B cell (primary cell): Measurements from ENCODE around the gene TBPL2. TPM values are rescaled to one million over a fixed set of nuclear protein-coding genes. Genes with fewer than 3 reads are reported as not detected.

ENCODE experiments used
- ATAC-seq: fragments of 200-7000 bp; cut with Tn5 transposase; one replicate; pipeline ENCODE4 v1.10.0; 2021; ENCODE audit warnings: low read depth, mild to moderate bottlenecking, moderate number of reproducible peaks, moderate library complexity
- CTCF ChIA-PET: fragments of 350-600 bp; sonication (Branson Sonifier 250); formaldehyde crosslinking; loops from one replicate; lab custom pipeline; 2021; ENCODE audit warnings: antibody characterized with exemption, inconsistent platforms; lab: Charles Lee
- POLR2A ChIA-PET: fragments of 350-600 bp; sonication (Branson Sonifier 250); formaldehyde crosslinking; loops from one replicate; lab custom pipeline; 2021; ENCODE audit warnings: antibody characterized with exemption; lab: Charles Lee
- DNase-seq: peaks from one replicate; pipeline ENCODE4 v3.0.0; 2013
- H2AFZ ChIP-seq: 2 replicates; pipeline ENCODE4 v1.6.1; 2012; ENCODE audit warnings: mild to moderate bottlenecking, low read depth, low read length; ENCODE audit not compliant: insufficient read depth, poor library complexity, severe bottlenecking
- H3K27ac ChIP-seq, 2 donors: 1 replicate in 1 of 2; 2 replicates in 1 of 2; pipeline ENCODE4 v1.5.1; 2012 to 2013; ENCODE audit warnings: low read length in 2 of 2, mild to moderate bottlenecking in 2 of 2, moderate library complexity in 1 of 2
- H3K27me3 ChIP-seq, 4 experiments: fragments of 200-600 bp in 1 of 4; sonication (generic) in 1 of 4; replicated peaks in 1 of 4; 1 replicate in 2 of 4; 2 replicates in 2 of 4; pipeline versions ENCODE4 v1.6.1 to v1.7.0; 2013 to 2016; ENCODE audit warnings: low read length in 3 of 4, mild to moderate bottlenecking in 2 of 4, mixed read lengths in 1 of 4, moderate library complexity in 1 of 4; ENCODE audit not compliant: insufficient read depth in 4 of 4, control insufficient read depth in 3 of 4; ENCODE audit errors: control extremely low read depth in 1 of 4
- H3K36me3 ChIP-seq, 2 experiments: replicated peaks in 1 of 2; 1 replicate in 1 of 2; 2 replicates in 1 of 2; pipeline versions ENCODE4 v1.6.1 to v1.7.1; 2013; ENCODE audit warnings: low read length in 1 of 2; ENCODE audit not compliant: insufficient read depth in 2 of 2, control insufficient read depth in 1 of 2; ENCODE audit errors: control extremely low read depth in 1 of 2, extremely low read depth in 1 of 2
- H3K4me1 ChIP-seq, 2 donors: fragments of 200-600 bp in 1 of 2; sonication (generic) in 1 of 2; 1 replicate in 1 of 2; 2 replicates in 1 of 2; pipeline versions ENCODE4 v1.5.1 to v1.6.1; 2013 to 2017; ENCODE audit warnings: low read length in 2 of 2; ENCODE audit not compliant: control insufficient read depth in 2 of 2, insufficient read depth in 2 of 2
- H3K4me2 ChIP-seq: replicated peaks from 2 replicates; pipeline ENCODE3; 2012; ENCODE audit warnings: mild to moderate bottlenecking, low read depth, low read length; ENCODE audit not compliant: poor library complexity, severe bottlenecking
- H3K4me3 ChIP-seq, 5 experiments: fragments of 200-600 bp in 1 of 5; sonication (generic) in 1 of 5; 1 replicate in 3 of 5; 2 replicates in 2 of 5; pipeline versions ENCODE4 v1.5.1 to v1.7.0; 2011 to 2016; ENCODE audit warnings: low read length in 4 of 5, mild to moderate bottlenecking in 4 of 5, low read depth in 2 of 5, control low read depth in 1 of 5, moderate library complexity in 1 of 5; ENCODE audit not compliant: insufficient read depth in 1 of 5; ENCODE audit errors: control extremely low read depth in 1 of 5, extremely low read depth in 1 of 5
- H3K79me2 ChIP-seq: fragments of 200-600 bp; sonication (generic); one replicate; pipeline ENCODE4 v1.6.0; 2016; ENCODE audit warnings: low read length; ENCODE audit not compliant: control insufficient read depth, insufficient read depth
- H3K9ac ChIP-seq: fragments of 200-600 bp; sonication (generic); 2 replicates; pipeline ENCODE4 v1.6.1; 2017; ENCODE audit warnings: mild to moderate bottlenecking, low read length, moderate library complexity
- H3K9me3 ChIP-seq, 3 donors: one replicate each; pipeline versions ENCODE4 v1.6.1 to v1.7.1; 2013; ENCODE audit warnings: low read length in 2 of 3; ENCODE audit not compliant: control insufficient read depth in 2 of 3, insufficient read depth in 1 of 3; ENCODE audit errors: control extremely low read depth in 1 of 3
- H4K20me1 ChIP-seq: 2 replicates; pipeline ENCODE4 v1.6.0; 2012; ENCODE audit warnings: mild to moderate bottlenecking, low read length; ENCODE audit not compliant: insufficient read depth, control insufficient read depth, poor library complexity, severe bottlenecking
- H3K27ac Mint-ChIP-seq: one replicate; pipeline ENCODE4 v1.8.0; 2021; ENCODE audit warnings: mixed read lengths
- H3K27me3 Mint-ChIP-seq: one replicate; pipeline ENCODE4 v1.8.0; 2021; ENCODE audit warnings: mixed read lengths
- H3K4me1 Mint-ChIP-seq: one replicate; pipeline ENCODE4 v1.8.0; 2021; ENCODE audit warnings: mixed read lengths
- H3K4me3 Mint-ChIP-seq: one replicate; pipeline ENCODE4 v1.8.0; 2021; ENCODE audit warnings: mixed read lengths
- H3K9me3 Mint-ChIP-seq: one replicate; pipeline ENCODE4 v1.8.0; 2022; ENCODE audit warnings: mixed read lengths; ENCODE audit not compliant: insufficient read depth
- CTCF ChIP-seq: fragments of 200-600 bp; IDR thresholded peaks from one replicate; pipeline ENCODE4 v1.8.0; 2022; ENCODE audit warnings: antibody characterized with exemption, mild to moderate bottlenecking
- EZH2 ChIP-seq: IDR thresholded peaks from 2 replicates; pipeline ENCODE4 v1.6.1; 2012; ENCODE audit warnings: borderline replicate concordance, low read depth, mild to moderate bottlenecking, moderate library complexity, low read length; ENCODE audit not compliant: insufficient read depth, poor library complexity, severe bottlenecking
- WGBS: methylation state at CpG from one replicate; pipeline ENCODE4 v1.1.5; 2013; ENCODE audit warnings: missing lambda C conversion rate; ENCODE audit not compliant: insufficient coverage; 5-methylcytosine and 5-hydroxymethylcytosine counted together
- intact Hi-C: fragments of 100-400 bp; cut with micrococcal nuclease; formaldehyde crosslinking; loops from one replicate; pipeline ENCODE4 v1.10.0; 2022
- polyA plus RNA-seq: library from polyadenylated mRNA; depleted of rRNA; stranded (reverse); fragments of >200 nt; gene quantifications from 2 replicates; pipeline ENCODE4 v1.2.3, GENCODE V29; 2012
- total RNA-seq, 2 donors: library from RNA; stranded (reverse); fragments of 120-200 nt in 1 of 2; gene quantifications; 1 replicate in 1 of 2; 2 replicates in 1 of 2; pipeline versions ENCODE4 v1.2.3 to v1.2.4, GENCODE V29; 2013 to 2022

The TBPL2 gene
- total and polyA plus RNA-seq, 2 donors (not counting 1 experiment from before 2014, with no cell fraction given), result not detected

- Mint-ChIP-seq H3K27ac (no peak overlapping the region), H3K4me1 (peaks cover 8% of the 10 kb centered on the region), H3K27me3 (no peaks in the 10 kb centered on the region), H3K4me3 (no peak overlapping the region), H3K9me3 (no peaks in the 10 kb centered on the region)
- H3K4me1 ChIP-seq, result no peaks in the 10 kb centered on the region
- peaks cover 15 to 62% of the 10 kb centered on the region in 2 experiments for H3K36me3 ChIP-seq
- ChIA-PET CTCF (interaction anchor here (1.1 kb wide), 1 partner anchor 23 kb away, joined by 4 read pairs; no protein-coding TSS in a partner anchor), POLR2A (no interaction called here)
- no peak overlapping the region for H2AFZ ChIP-seq
- H3K4me3 ChIP-seq, result no peak overlapping the region
- 100% methylated on average over 3 of the region's 5 CpGs for WGBS
- no peak for ATAC-seq
- no peaks in the 10 kb centered on the region for H3K27me3 ChIP-seq
- no peaks in the 10 kb centered on the region for H4K20me1 ChIP-seq
- no peak overlapping the region for H3K27ac ChIP-seq
- intact Hi-C loops, result no loop called here
- TF ChIP-seq EZH2 (no peak), CTCF (no peak)
- no peak for DNase-seq
- H3K9ac ChIP-seq, result no peak overlapping the region
- no peak overlapping the region for H3K4me2 ChIP-seq
- H3K79me2 ChIP-seq, result no peaks in the 10 kb centered on the region
- H3K9me3 ChIP-seq, result no peaks in the 10 kb centered on the region
Measured at GRCh38 chr14:55377236-55377635, 63.2 kb downstream of the TBPL2 start.

- Histone ChIP-seq H3K9ac (no peak overlapping the region), H3K27me3 (no peaks in the 10 kb centered on the region), H3K79me2 (no peaks in the 10 kb centered on the region), H3K27ac (no peak overlapping the region), H4K20me1 (no peaks in the 10 kb centered on the region), H3K9me3 (no peaks in the 10 kb centered on the region), H3K4me2 (no peak overlapping the region), H3K4me3 (no peak overlapping the region), H3K4me1 (no peaks in the 10 kb centered on the region), H2AFZ (no peak overlapping the region), H3K36me3 (peaks cover 12 to 52% of the 10 kb centered on the region in 2 experiments)
- ATAC-seq, result no peak
- WGBS, result 65% methylated on average over 2 of the region's 4 CpGs
- POLR2A ChIA-PET, result no interaction called here
- peaks cover 8% of the 10 kb centered on the region for H3K4me1 Mint-ChIP-seq
- TF ChIP-seq CTCF (no peak), EZH2 (no peak)
- no peak for DNase-seq
- intact Hi-C loops, result no loop called here
- H3K27ac Mint-ChIP-seq, result no peak overlapping the region
- H3K9me3 Mint-ChIP-seq, result no peaks in the 10 kb centered on the region
- no peak overlapping the region for H3K4me3 Mint-ChIP-seq
- no peaks in the 10 kb centered on the region for H3K27me3 Mint-ChIP-seq
- CTCF ChIA-PET, result interaction anchor here (0.5 kb wide), 1 partner anchor 60 kb away, joined by 3 read pairs; no protein-coding TSS in a partner anchor
Measured at GRCh38 chr14:55374771-55375170, 65.6 kb downstream of the TBPL2 start.
